H7 (cell line): ENCODE measurements around the gene AGTR1. TPM values are rescaled to one million over a fixed set of nuclear protein-coding genes. Genes with fewer than 3 reads are reported as not detected.
"Not testable (repeated sequence)": the region's sequence is repeated elsewhere in the genome, so short reads cannot be mapped to it uniquely, and the experiment has no call there.

Experiments
- DNase-seq: peaks from one replicate; pipeline ENCODE4 v3.0.0; 2012
- H3K27me3 ChIP-seq: 2 replicates; pipeline ENCODE4 v1.6.0; 2011; ENCODE audit warnings: mild to moderate bottlenecking, low read length; ENCODE audit not compliant: control insufficient read depth, insufficient read depth
- H3K36me3 ChIP-seq: replicated peaks from 2 replicates; pipeline ENCODE4 v1.5.1; 2011; ENCODE audit warnings: low read length; ENCODE audit not compliant: control insufficient read depth, insufficient read depth
- H3K4me3 ChIP-seq: 2 replicates; pipeline ENCODE4 v1.5.1; 2011; ENCODE audit warnings: low read depth, mild to moderate bottlenecking, control low read depth, low read length, moderate library complexity; ENCODE audit not compliant: insufficient read depth
- total RNA-seq: library from RNA; depleted of rRNA; stranded (reverse); fragments of >200 nt; shearing (Covaris generic); gene quantifications from 2 replicates; pipeline ENCODE4 v1.2.3, GENCODE V29; 2014

The AGTR1 gene
- total RNA-seq, 1 experiment from 2014 or later, result 0.03 TPM

DNA sequence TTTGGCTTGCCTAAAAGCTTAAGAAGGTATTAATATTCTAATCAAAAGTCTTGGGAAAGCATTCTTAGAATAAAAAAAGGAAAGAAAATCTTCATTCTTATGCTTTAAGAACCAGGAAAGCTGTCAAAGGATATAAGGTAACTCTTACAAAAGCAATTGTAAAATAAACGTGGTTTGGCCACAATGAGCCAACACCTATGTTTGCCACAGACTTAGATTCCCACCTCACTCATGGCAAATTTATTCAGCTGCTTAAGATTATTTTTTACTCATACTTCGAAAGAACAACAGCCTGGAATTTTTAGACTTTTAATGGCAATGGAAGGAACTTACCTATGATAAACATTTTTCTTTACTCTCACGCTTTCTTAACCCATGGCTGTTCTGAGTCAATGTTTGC, 38.4 kb downstream of the AGTR1 start:
- H3K27me3 ChIP-seq, result no peaks in the 10 kb centered on the region
- H3K4me3 ChIP-seq, result no peak overlapping the region
- no peaks in the 10 kb centered on the region for H3K36me3 ChIP-seq
- no peak for DNase-seq

DNA sequence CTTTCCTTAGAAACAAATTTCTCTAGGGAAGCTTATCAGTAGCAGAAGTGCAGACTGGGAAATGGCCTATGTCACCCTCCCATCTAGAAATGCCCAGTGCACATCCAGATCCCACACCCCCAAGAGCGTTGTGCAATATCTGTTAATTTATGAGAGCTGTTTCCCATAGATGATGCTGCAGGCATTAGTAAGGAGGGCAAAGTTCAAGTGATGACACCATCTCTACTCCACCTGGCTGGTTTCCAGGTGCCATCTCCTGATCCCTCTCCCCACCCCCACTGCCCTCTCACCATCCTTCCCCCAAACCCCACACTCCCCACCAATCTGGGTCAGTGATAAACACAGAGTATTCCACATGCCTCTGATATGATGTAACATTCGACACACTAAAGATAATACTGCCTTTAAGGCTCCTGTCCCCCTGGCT, 39.4 kb downstream of the AGTR1 start:
- no peaks in the 10 kb centered on the region for H3K36me3 ChIP-seq
- H3K27me3 ChIP-seq, result no peaks in the 10 kb centered on the region
- no peak for DNase-seq
- no peak overlapping the region for H3K4me3 ChIP-seq

DNA sequence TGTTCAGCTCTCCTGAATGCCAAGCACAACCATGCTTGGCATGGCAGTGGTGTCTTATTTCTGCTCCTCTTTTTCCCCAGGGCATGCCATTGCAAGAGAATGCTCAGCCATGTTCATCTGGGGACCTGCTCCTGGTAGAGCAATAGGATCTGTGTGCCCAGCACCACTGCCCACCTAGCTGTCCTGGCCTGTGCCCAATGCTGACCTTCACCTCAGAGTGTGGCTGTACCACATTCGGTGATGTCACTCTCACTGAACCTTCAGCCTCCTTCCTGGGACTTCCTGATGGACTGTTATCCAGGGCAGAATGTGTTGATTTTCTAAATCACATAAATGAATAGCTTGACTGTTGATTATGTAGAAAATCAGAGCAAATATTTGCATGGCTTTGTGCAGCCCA, 42.0 kb downstream of the AGTR1 start:
- DNase-seq, result no peak
- H3K4me3 ChIP-seq, result no peak overlapping the region
- H3K36me3 ChIP-seq, result no peaks in the 10 kb centered on the region
- no peaks in the 10 kb centered on the region for H3K27me3 ChIP-seq

DNA sequence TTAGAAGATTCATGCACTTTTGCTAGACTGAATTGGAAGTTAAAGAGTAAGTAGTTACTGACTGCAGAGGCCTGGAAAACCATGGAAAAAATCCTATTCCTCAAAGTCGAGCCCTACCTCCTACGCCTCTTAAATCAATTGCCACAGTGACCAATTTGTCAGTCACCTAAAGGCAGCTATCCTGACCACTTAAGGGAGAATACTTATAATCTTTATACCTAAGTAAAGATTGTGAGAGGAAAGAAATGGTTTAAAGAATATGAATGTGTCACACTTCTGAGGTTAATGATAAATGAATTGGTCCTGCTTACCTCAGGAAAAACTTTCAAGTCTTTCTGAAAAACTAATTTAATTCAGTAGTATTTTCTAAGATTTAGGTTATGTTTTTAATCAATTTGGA, 42.6 kb downstream of the AGTR1 start:
- Histone ChIP-seq H3K27me3 (no peaks in the 10 kb centered on the region), H3K36me3 (no peaks in the 10 kb centered on the region), H3K4me3 (no peak overlapping the region)
- DNase-seq, result no peak

DNA sequence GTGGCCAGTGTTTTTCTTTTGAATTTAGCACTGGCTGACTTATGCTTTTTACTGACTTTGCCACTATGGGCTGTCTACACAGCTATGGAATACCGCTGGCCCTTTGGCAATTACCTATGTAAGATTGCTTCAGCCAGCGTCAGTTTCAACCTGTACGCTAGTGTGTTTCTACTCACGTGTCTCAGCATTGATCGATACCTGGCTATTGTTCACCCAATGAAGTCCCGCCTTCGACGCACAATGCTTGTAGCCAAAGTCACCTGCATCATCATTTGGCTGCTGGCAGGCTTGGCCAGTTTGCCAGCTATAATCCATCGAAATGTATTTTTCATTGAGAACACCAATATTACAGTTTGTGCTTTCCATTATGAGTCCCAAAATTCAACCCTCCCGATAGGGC, 43.5 kb downstream of the AGTR1 start:
- no peaks in the 10 kb centered on the region for H3K27me3 ChIP-seq
- no peak overlapping the region for H3K4me3 ChIP-seq
- no peak for DNase-seq
- no peaks in the 10 kb centered on the region for H3K36me3 ChIP-seq

DNA sequence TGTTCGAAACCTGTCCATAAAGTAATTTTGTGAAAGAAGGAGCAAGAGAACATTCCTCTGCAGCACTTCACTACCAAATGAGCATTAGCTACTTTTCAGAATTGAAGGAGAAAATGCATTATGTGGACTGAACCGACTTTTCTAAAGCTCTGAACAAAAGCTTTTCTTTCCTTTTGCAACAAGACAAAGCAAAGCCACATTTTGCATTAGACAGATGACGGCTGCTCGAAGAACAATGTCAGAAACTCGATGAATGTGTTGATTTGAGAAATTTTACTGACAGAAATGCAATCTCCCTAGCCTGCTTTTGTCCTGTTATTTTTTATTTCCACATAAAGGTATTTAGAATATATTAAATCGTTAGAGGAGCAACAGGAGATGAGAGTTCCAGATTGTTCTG, 44.4 kb downstream of the AGTR1 start:
- Histone ChIP-seq H3K27me3 (no peaks in the 10 kb centered on the region), H3K36me3 (no peaks in the 10 kb centered on the region), H3K4me3 (no peak overlapping the region)
- no peak for DNase-seq

DNA sequence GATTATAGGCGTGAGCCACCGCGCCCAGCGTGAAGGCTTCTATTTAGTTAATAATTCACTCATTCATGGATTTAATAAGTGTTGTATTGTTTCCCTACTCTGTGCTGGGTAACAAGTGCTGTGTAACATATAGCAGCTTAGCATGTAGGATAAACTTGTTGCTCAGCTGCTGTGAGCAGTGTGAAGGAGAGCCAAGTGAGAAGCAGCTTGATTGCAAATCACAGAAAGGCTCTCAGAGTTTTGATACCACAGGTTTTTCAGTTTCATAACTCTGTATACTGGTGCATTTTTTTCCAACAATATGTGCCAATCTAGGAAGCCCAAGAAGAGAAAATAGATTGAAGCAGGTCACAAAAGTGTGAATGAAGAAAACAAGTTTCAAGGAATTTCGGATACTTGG, 48.4 kb downstream of the AGTR1 start:
- no peak for DNase-seq
- Histone ChIP-seq H3K36me3 (no peaks in the 10 kb centered on the region), H3K4me3 (no peak overlapping the region), H3K27me3 (no peaks in the 10 kb centered on the region)

DNA sequence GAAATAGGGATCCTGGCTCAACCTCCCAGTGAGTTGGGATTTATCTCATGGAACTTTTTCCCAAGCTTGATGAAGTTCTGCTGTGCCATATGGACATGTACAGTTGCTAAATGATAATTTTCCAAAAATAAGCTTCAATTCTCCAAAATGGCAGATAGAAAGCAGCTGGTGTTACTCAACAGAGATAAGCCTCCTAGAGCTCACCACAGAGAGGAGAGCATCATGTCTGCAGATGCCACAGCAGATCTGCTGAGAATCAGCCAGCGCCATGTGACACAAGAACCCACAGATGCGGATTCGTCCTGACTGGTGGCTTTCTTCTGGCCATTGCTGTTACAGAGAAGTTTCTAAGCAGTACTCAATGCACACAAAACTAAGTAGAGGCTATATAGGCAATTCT, 50.6 kb downstream of the AGTR1 start:
- no peaks in the 10 kb centered on the region for H3K36me3 ChIP-seq
- no peak overlapping the region for H3K4me3 ChIP-seq
- DNase-seq, result no peak
- H3K27me3 ChIP-seq, result no peaks in the 10 kb centered on the region

DNA sequence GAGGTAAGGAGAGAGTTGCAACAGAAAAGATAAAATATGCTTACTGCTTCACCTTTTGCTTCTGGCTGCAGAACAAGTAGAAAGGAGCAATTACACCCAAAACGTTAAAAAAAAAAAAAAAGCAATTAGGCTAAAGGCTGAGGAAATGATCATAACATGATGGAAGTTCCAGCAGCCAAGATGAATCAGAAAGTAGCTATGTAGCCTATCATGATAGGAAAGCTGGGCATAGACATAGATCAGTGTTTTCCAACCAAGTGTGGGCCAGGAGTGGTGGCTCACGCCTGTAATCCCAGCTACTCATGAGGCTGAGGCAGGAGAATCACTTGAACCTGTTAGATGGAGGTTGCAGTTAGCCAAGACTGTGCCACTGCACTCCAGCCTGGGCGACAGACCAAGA, 52.6 kb downstream of the AGTR1 start:
- H3K27me3 ChIP-seq, result no peaks in the 10 kb centered on the region
- no peaks in the 10 kb centered on the region for H3K36me3 ChIP-seq
- H3K4me3 ChIP-seq, result no peak overlapping the region
- DNase-seq, result no peak

DNA sequence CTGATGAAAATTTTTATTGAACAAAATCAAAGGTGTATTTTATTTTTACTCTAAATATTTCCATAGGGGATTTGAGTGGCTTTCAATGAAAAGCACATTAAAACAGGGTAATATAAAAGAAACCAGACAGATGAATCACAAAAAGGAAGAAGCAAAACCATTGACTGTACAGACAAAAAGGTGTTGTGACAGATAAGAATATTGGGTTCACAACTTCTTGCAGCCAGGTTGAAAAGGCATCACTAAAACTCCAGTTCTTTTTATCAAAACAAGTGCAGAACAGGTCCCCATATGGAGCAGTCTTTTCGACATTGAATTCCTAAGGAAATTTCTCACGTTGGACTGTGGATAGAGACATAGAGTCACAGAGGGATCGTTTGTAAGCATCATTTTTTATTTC, 53.8 kb downstream of the AGTR1 start:
- H3K36me3 ChIP-seq, result no peaks in the 10 kb centered on the region
- no peak for DNase-seq
- no peaks in the 10 kb centered on the region for H3K27me3 ChIP-seq
- no peak overlapping the region for H3K4me3 ChIP-seq

DNA sequence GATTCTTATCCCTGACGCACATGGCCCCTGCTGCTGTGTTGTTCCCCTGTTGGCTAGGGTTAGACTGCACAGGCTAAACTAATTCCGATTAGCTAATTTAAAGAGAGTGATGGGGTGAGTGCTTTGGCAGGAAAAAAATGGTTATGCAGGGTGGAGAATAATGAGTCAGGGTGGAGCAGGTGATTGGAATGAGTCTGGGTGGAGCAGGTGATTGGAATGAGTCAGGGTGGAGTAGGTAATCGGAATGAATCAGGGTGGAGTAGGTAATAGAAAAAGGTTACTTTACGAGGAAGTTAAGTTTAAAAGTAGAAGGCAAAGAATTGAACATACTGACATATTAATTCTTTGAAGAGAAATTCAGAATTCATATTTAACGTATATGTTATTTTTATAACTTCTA, 55.7 kb downstream of the AGTR1 start:
- not testable (repeated sequence) for H3K4me3 ChIP-seq, H3K36me3 ChIP-seq, DNase-seq, H3K27me3 ChIP-seq

DNA sequence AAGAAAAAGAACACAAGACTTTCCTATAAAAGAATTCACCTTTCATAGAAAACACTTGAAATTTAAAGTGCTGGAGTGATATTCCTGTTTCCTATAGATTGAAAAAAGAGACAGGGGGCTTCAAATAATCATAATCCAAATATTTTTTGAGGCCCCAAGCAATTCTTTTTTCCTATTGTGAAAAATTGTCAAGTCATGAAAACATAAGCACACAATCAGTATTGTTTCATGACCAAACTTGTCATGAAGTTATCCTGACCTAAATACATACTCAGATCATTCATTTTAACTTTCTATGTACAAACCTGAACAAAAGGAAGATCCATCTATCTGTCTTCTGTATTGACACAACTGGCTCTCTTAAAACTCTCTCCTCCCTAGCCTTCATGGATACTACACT, 57.9 kb downstream of the AGTR1 start:
- H3K4me3 ChIP-seq, result no peak overlapping the region
- H3K36me3 ChIP-seq, result no peaks in the 10 kb centered on the region
- H3K27me3 ChIP-seq, result no peaks in the 10 kb centered on the region
- DNase-seq, result no peak

DNA sequence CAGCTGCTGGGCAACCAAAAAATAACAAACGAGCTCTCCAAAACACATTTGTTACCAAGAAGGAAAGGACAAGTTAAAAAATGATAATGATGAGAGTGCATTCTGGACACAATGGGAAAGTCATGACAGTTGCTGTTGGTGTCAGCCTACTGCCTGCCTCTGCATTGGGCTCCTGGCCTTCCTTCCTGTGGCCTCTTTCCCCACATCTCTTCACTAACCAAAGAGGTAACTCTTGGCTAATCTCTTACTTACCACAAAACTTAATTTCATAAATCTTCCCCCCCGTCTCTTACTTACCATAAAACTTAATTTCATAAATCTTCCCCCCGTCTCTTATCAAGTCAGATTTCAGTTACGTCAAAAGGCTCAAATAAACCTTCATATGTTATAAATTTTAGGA, 58.6 kb downstream of the AGTR1 start:
- Histone ChIP-seq H3K36me3 (no peaks in the 10 kb centered on the region), H3K27me3 (no peaks in the 10 kb centered on the region), H3K4me3 (no peak overlapping the region)
- no peak for DNase-seq

DNA sequence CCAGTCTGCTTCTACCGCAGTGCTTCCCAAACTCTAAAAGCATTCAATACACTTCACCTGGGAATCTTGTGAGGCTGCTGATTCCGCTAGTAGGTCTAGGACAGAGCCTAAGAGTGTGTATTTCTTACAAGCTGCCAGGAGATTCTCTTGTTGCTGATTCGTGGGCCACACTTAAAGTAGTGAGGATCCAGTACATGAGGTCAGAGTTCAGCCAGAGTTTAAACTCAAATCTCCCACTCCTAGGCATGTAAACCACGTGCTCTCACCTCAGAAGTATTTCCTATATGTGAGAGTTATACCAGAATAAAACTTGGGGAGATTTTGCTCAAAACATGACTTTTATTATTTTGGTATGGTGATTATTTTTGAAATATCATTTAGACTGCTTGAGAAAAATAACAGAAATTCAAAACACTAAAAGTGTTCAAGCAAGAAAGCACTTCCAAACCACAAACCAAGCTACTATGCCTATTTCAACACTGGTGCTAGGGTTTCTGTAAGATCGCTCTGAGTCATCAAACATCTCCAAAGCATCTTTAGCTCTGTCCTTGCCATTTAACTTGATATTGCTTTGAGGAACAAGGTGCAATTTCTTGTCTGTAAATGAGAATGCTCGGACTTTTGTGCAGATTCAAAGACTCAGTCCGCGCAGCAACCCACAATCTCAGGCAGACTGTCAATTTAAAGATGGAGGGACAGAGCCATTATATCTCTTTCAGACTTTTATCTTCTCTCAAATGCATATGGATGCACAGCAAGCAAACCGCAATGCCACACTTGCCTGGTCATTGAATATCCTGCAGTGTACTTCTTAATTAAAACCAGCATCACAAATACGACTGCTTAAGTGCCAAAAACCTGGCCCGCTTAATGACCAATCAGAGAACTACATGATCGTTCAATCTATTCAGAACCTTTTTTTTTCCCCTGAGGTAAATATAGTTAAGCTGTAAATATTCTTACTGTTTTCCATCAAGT, 59.8 kb downstream of the AGTR1 start:
- Histone ChIP-seq H3K36me3 (no peaks in the 10 kb centered on the region), H3K27me3 (no peaks in the 10 kb centered on the region), H3K4me3 (no peak overlapping the region)
- DNase-seq, result no peak

DNA sequence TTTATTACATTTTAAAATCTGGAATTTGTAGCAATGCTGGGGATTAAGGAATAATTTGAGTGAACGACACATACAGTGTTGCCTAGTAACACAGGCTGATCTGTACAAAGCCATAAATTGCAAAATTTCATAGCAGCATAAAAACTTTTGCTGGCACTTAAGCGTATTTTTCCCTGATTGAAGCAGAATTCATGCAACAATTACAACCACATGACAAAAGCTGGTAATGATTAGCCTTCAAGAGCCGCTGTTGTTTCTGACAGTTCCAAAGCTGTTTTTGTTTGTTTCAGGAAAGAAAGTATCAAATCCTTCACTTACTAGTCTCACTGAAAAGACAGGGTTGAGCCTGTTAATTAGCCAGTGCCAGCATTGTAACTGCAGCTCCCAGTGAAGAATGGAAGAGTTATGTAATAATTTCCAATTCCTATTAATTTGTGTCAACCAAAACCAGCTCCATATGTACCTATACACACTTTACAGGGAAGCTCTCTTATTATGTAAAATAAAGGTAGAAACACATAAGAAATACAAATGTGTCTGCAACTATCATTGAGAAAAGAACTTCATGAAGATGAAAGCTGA, 60.7 kb downstream of the AGTR1 start:
- Histone ChIP-seq H3K4me3 (no peak overlapping the region), H3K36me3 (no peaks in the 10 kb centered on the region), H3K27me3 (no peaks in the 10 kb centered on the region)
- no peak for DNase-seq
